Globus pallidus (tissue), 1 donor: Measurements from ENCODE around the gene CYS1.
"Not testable (repeated sequence)": the region's sequence is repeated elsewhere in the genome, so short reads cannot be mapped to it uniquely, and the experiment has no call there.

Experiments
- DNase-seq: peaks from one replicate; pipeline ENCODE4 v3.0.0-alpha.2; 2015; ENCODE audit warnings: low spot score

Gene CYS1

GRCh38 chr2:10030798-10031197 lies 49.4 kb downstream of the CYS1 start:
- DNase-seq = not testable (repeated sequence)

GRCh38 chr2:10030311-10030736 lies 49.9 kb downstream of the CYS1 start:
- DNase-seq = no peak

DNA sequence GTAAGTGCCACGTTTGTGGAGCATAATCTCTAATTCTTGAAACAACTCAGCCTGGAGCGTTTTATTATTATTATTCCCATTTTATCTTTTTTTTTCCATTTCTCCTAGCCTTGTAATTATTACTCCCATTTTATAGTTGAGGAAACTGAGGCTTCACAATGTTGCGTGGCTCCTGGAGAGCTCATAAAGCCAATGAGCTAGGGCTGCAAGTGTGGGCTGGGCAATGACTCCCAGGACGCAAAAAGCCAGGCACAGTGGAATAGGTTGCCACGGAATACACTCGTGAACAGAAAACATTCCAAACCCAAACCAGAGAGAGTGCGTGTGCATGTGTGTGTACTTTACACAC lies 50.4 kb downstream of the CYS1 start:
- DNase-seq = no peak

DNA sequence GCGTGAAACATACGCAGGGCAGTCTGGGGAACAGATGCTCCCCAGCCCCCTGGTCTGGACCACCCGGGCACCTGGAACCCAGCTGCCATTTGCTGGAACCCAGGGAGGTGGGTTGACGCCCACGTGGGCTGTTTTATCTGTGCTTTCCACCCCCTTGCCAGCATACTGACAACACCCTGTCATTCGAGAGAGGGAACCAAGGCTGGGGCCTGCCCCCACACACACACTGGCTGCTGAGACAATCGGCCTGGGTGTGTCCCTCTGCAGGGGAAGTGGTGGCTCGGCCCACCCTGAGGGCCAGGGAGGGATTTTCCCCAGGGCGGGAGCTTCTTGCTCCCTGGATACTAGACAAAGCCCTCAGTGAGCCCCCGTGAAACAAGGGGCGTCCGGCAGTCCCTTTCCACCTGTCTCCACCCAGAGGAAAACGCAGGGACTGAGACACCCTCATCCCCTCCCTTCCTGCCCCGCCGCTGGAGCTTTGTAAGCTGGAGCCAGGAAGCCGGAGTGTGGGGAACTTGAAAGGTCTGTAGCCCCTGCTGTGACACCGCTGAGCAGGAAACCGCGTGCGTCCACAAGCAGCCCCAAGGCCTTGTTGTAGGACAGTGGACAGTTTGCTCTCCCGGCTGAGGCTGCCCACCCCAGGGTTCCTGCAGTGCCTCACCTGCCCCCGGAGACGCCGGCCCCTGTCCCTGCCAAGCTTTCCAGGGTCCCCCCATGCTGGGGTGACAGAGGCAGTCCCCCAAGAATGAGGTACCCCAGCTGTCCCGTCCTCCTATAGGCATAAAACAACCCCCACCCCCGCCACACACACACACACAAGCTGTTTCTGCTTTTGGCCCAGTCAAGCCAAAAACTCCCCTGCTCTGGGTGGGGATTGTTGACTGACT lies 51.0 kb downstream of the CYS1 start:
- DNase-seq = no peak

- DNase-seq = no peak
Observed at GRCh38 chr2:10028407-10028987, 51.7 kb downstream of the CYS1 start.

DNA sequence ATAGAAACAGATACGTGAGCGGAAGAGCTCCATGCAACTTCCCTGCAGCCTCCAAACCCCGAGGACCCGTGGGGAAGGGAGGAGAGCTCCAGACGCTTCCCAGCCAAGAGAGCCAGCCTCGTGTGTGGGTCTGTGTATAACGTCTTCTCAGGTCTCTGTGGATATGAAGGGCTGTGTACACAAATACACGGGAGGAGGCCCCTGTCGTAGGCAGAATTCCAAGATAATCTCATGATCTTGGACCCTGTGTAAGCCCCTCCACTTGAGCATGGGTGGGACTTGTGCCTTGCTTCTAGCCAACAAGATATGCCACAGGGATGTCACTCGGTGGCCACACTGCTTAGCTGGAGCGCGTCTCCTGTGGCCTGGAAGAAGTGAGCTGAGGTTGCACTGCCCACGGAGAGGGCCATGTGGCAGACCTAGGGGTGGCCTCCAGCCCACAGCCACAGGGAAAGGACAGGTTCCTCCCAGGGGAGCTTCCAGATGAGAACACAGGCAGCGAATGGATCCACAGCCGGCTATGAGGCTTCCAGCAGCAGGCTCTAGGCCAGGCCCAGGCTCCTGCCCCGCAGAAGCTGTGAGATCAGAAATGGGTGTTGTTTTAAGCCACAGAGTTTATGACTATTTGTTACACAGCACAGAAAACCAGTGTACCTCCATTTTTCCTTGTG lies 52.4 kb downstream of the CYS1 start:
- DNase-seq = no peak

GRCh38 chr2:10026940-10027569 lies 53.2 kb downstream of the CYS1 start:
- no peak for DNase-seq

GRCh38 chr2:10022966-10023662 lies 57.1 kb downstream of the CYS1 start:
- DNase-seq = no peak

- DNase-seq = no peak
Observed at GRCh38 chr2:10022445-10022844, 57.8 kb downstream of the CYS1 start.

DNA sequence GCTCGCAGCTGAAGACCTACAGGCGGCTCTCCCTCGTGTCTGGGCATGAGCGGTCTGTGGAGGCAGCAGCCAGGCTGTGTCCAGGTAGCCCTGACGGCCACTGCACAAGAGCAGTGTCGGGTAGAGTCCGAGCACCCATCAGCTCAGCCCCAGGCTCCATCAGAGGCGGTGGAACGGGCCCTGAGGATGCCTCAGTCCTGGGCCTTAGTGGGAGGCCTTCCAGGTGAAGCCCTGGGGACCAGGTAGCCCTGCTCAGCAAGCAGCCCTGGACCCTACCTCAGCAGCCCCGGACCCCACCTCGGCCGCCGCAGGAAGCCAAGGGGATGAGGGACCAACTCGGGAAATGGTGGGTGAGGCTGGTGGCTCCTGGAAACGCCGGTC lies 58.2 kb downstream of the CYS1 start:
- DNase-seq = no peak

DNA sequence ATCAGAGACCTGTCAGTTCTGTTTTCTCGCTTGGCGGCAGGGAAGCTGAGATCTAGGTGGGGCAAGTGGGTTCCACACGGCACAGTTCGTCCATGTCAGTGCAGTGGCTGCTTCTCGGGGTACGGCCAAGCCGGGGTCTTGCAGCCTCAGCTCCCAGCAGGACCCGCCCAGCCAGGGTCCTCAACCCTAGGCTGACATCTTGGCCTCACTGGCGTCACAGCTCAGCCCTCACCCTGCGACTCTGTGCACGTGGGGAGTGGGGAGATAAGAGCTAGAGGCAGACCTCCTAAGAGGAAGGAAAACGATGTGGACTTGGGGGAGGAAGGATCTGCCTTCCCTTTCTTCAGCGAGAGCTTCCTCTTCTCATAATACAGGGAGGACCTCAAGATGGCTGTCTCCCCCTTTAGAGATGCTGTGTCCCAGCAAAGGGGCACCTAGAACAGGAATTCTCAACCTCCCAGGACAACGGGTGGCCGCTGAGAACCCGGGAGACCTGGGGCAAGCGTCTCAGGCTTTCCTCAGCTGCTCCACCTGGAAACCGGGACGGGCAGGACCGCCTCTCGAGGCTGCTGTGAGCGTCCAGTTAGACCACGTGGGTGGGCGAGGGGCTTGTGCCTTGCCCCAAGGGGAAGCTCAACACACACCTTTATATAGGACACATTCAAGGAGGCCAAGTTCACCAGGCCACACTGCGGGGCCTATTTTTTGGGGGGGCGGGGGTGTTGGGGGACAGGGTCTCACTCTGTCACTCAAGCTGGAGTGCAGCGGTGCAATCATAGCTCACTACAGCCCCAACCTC lies 60.4 kb downstream of the CYS1 start:
- no peak for DNase-seq

DNA sequence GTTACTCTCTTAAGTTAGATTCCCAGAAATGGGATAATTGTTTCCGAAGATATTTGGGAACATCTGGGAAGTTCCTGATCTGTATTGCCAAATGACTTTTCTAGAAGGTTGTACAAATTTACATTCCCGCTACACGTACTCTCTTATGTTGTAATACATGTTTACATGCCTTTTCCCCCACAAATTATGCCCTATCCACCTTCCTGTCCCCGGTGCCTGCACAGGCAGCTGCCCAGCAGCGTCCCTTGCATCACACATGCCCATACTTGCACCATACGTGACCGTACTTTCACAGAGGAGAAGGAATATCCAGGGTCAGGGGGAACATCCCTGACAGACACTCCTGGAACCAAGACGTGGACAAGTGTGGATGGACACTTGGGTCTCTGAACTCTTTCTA lies 61.0 kb downstream of the CYS1 start:
- DNase-seq = no peak

- no peak for DNase-seq
Observed at GRCh38 chr2:10017313-10017941, 62.8 kb downstream of the CYS1 start.

DNA sequence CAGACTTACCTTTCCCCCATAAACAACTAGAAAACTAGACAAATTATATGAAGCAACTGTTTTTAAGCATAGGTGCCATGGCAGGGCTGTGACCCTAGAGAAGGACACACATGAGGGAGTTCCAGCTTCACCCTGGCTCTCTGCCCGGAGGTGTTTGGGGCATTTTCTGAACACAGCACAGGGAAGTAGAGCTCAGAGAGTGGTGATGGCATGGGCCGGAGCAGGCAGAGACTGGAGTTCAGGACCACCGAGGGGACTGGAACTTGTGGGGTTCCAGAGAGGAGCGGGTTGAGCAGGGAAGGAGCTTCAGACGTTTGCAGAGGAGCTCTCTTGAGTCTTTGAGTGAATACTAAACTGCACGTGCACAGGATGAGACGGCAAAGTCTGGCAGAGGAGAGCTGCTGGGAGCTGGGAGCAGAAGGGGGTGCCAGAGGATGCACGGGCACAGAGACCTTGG lies 63.4 kb downstream of the CYS1 start:
- no peak for DNase-seq

- DNase-seq = no peak
Observed at GRCh38 chr2:10016001-10016801, 64.0 kb downstream of the CYS1 start.

DNA sequence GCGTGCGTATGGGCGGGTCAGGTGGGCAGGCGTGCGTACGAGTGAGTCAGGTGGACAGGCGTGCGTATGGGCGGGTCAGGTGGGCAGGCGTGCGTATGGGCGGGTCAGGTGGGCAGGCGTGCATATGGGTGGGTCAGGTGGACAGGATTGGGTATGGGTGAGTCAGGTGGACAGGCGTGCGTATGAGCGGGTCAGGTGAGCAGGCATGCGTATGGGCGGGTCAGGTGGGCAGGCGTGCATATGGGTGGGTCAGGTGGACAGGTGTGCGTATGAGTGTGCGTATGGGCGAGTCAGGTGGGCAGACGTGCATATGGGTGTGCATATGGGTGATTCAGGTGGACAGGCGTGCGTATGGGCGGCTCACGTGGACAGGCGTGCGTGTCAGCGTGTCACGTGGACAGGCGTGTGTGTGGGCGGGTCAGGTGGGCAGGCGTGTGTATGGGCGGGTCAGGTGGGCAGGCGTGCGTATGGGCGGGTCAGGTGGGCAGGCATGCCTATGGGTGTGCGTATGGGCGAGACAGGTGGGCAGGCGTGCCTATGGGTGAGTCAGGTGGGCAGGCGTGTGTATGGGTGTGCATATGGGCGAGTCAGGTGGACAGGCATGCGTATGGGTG lies 64.7 kb downstream of the CYS1 start:
- DNase-seq = not testable (repeated sequence)

- no peak for DNase-seq
Observed at GRCh38 chr2:10014418-10015190, 65.6 kb downstream of the CYS1 start.

DNA sequence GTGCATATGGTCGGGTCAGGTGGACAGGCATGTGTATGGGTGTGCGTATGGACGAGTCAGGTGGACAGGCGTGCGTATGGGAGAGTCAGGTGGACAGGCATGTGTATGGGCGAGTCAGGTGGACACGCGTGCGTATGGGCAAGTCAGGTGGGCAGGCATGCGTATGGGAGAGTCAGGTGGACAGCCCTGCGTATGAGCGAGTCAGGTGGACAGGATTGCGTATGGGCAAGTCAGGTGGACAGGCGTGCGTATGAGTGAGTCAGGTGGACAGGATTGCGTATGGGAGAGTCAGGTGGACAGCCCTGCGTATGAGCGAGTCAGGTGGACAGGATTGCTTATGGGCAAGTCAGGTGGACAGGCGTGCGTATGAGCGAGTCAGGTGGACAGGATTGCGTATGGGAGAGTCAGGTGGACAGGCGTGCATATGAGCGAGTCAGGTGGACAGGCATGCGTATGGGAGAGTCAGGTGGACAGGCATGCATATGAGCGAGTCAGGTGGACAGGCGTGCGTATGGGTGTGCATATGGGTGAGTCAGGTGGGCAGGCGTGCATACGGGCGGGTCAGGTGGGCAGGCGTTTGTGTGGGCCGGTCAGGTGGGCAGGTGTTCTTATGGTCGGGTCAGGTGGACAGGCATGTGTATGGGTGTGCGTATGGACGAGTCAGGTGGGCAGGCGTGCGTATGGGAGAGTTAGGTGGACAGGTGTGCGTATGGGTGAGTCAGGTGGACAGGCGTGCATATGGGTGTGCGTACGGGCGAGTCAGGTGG lies 66.4 kb downstream of the CYS1 start:
- DNase-seq = not testable (repeated sequence)
